HG02981 (cell line): ENCODE measurements around the gene GAGE13.
"Not testable (repeated sequence)": the region's sequence is repeated elsewhere in the genome, so short reads cannot be mapped to it uniquely, and the experiment has no call there.

Experiments
- ATAC-seq: cut with Tn5 transposase; IDR thresholded peaks from one replicate; pipeline ENCODE4 v1.9.1; 2021; ENCODE audit warnings: mild to moderate bottlenecking, moderate library complexity; ENCODE audit not compliant: unreplicated experiment

The GAGE13 gene

GRCh38 chrX:49330421-49330820 is 961 bp upstream of the GAGE13 start:
- not testable (repeated sequence) for ATAC-seq

GRCh38 chrX:49331841-49332240 is 459 bp downstream of the GAGE13 start:
- not testable (repeated sequence) for ATAC-seq

- not testable (repeated sequence) for ATAC-seq
Measured at GRCh38 chrX:49341449-49341848, 10.1 kb downstream of the GAGE13 start.

GRCh38 chrX:49344496-49345175 is 13.3 kb downstream of the GAGE13 start:
- not testable (repeated sequence) for ATAC-seq

- not testable (repeated sequence) for ATAC-seq
Measured at GRCh38 chrX:49345402-49345801, 14.0 kb downstream of the GAGE13 start.

GRCh38 chrX:49346150-49346549 is 14.8 kb downstream of the GAGE13 start:
- ATAC-seq, result not testable (repeated sequence)
